Fibroblast of lung (primary cell): Measurements from ENCODE around the gene CDK15. TPM values are rescaled to one million over a fixed set of nuclear protein-coding genes. Genes with fewer than 3 reads are reported as not detected.
A peak's percentile ranks its signal among the peaks of the same experiment; 100 is the strongest.

ENCODE experiments used
- DNase-seq, 2 donors: peaks; one replicate each; pipeline versions ENCODE4 v3.0.0 to v3.0.0-alpha.2; 2010; ENCODE audit warnings: low read depth in 2 of 2
- H2AFZ ChIP-seq: 2 replicates; pipeline ENCODE4 v1.5.1; 2012; ENCODE audit warnings: low read length, control low read depth, inconsistent platforms
- H3K27ac ChIP-seq: 2 replicates; pipeline ENCODE4 v1.5.1; 2011; ENCODE audit warnings: low read length, control low read depth; ENCODE audit not compliant: insufficient read depth
- H3K27me3 ChIP-seq: 2 replicates; pipeline ENCODE4 v1.5.1; 2011; ENCODE audit warnings: mild to moderate bottlenecking, low read length; ENCODE audit not compliant: control insufficient read depth, insufficient read depth
- H3K36me3 ChIP-seq: 2 replicates; pipeline ENCODE4 v1.5.1; 2011; ENCODE audit warnings: low read length; ENCODE audit not compliant: control insufficient read depth, insufficient read depth
- H3K4me1 ChIP-seq: 2 replicates; pipeline ENCODE4 v1.5.1; 2011; ENCODE audit warnings: low read length; ENCODE audit not compliant: control insufficient read depth, insufficient read depth; ENCODE audit errors: extremely low read depth
- H3K4me2 ChIP-seq: 2 replicates; pipeline ENCODE4 v1.5.1; 2011; ENCODE audit warnings: low read length, control low read depth; ENCODE audit not compliant: insufficient read depth; ENCODE audit errors: extremely low read depth
- H3K4me3 ChIP-seq, 4 experiments: fragments of 200-600 bp in 1 of 4; sonication (generic) in 1 of 4; replicated peaks in 1 of 4; 2 replicates each; pipeline ENCODE4 v1.5.1; 2011 to 2016; ENCODE audit warnings: low read length in 4 of 4, low read depth in 3 of 4, mild to moderate bottlenecking in 3 of 4, control low read depth in 2 of 4, inconsistent platforms in 1 of 4, mixed read lengths in 1 of 4; ENCODE audit not compliant: insufficient read depth in 1 of 4; ENCODE audit errors: control extremely low read depth in 1 of 4
- H3K79me2 ChIP-seq: 2 replicates; pipeline ENCODE4 v1.5.1; 2012; ENCODE audit warnings: mild to moderate bottlenecking, low read length, inconsistent platforms; ENCODE audit not compliant: control insufficient read depth, insufficient read depth
- H3K9ac ChIP-seq: 2 replicates; pipeline ENCODE4 v1.5.1; 2011; ENCODE audit warnings: mild to moderate bottlenecking, low read length, control low read depth; ENCODE audit not compliant: insufficient read depth
- H3K9me3 ChIP-seq: 2 replicates; pipeline ENCODE4 v1.5.1; 2012; ENCODE audit warnings: low read depth, low read length; ENCODE audit not compliant: control insufficient read depth, insufficient read depth
- H4K20me1 ChIP-seq: 2 replicates; pipeline ENCODE4 v1.5.1; 2011; ENCODE audit warnings: low read length; ENCODE audit not compliant: control insufficient read depth, insufficient read depth; ENCODE audit errors: extremely low read depth
- EZH2 ChIP-seq: IDR thresholded peaks from 2 replicates; pipeline ENCODE4 v1.5.1; 2012; ENCODE audit warnings: low read length, control low read depth, mild to moderate bottlenecking; ENCODE audit errors: missing control alignments
- polyA plus RNA-seq, 2 donors: library from polyadenylated mRNA; depleted of rRNA in 1 of 2; stranded (reverse) in 1 of 2; unstranded in 1 of 2; fragments of >200 nt; gene quantifications; 2 replicates each; pipeline ENCODE4 v1.2.1, GENCODE V29; 2011 to 2012; ENCODE audit warnings: missing spikeins in 1 of 2
- total RNA-seq: library from RNA; depleted of rRNA; stranded (reverse); fragments of >200 nt; gene quantifications from 2 replicates; pipeline ENCODE4 v1.2.1, GENCODE V29; 2014
- TF ChIP-seq, protein P1 (sequence below), 2 donors: IDR thresholded peaks in 1 of 2; conservative IDR thresholded peaks in 1 of 2; 1 replicate in 1 of 2; 2 replicates in 1 of 2; pipeline ENCODE4 v1.5.1; 2011 to 2012; ENCODE audit warnings: low read length in 2 of 2, control low read depth in 1 of 2, inconsistent platforms in 1 of 2, low read depth in 1 of 2, mild to moderate bottlenecking in 1 of 2

Gene CDK15
- total and polyA plus RNA-seq, 2 donors (not counting 1 experiment from before 2014, with no cell fraction given), result 2.3 to 5.1 TPM

- H3K9ac ChIP-seq, result no peak overlapping the region
- H3K36me3 ChIP-seq, result no peaks in the 10 kb centered on the region
- H3K4me1 ChIP-seq, result no peaks in the 10 kb centered on the region
- peaks cover 7% of the 10 kb centered on the region for H3K27me3 ChIP-seq
- peak in 1 of 2 donors; percentile 96 for DNase-seq
- no peaks in the 10 kb centered on the region for H4K20me1 ChIP-seq
- H2AFZ ChIP-seq, result no peak overlapping the region
- no peaks in the 10 kb centered on the region for H3K9me3 ChIP-seq
- H3K4me2 ChIP-seq, result no peak overlapping the region
- no peaks in the 10 kb centered on the region for H3K79me2 ChIP-seq
- H3K4me3 ChIP-seq, result no peak overlapping the region
- no peak for TF ChIP-seq EZH2
- TF ChIP-seq, protein P1, sequence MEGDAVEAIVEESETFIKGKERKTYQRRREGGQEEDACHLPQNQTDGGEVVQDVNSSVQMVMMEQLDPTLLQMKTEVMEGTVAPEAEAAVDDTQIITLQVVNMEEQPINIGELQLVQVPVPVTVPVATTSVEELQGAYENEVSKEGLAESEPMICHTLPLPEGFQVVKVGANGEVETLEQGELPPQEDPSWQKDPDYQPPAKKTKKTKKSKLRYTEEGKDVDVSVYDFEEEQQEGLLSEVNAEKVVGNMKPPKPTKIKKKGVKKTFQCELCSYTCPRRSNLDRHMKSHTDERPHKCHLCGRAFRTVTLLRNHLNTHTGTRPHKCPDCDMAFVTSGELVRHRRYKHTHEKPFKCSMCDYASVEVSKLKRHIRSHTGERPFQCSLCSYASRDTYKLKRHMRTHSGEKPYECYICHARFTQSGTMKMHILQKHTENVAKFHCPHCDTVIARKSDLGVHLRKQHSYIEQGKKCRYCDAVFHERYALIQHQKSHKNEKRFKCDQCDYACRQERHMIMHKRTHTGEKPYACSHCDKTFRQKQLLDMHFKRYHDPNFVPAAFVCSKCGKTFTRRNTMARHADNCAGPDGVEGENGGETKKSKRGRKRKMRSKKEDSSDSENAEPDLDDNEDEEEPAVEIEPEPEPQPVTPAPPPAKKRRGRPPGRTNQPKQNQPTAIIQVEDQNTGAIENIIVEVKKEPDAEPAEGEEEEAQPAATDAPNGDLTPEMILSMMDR (conservative IDR thresholded peaks at IDR 0.05 in 1 of 2, IDR thresholded peaks at IDR 0.05 in 1 of 2; ENCODE audit: low read depth in 1 of 2, low read length in 2 of 2), result no peak
- H3K27ac ChIP-seq, result no peak overlapping the region
Measured at GRCh38 chr2:201938156-201938775, 131.9 kb downstream of the CDK15 start.

- no peak for DNase-seq
- no peaks in the 10 kb centered on the region for H4K20me1 ChIP-seq
- TF ChIP-seq, protein P1 (conservative IDR thresholded peaks at IDR 0.05 in 1 of 2, IDR thresholded peaks at IDR 0.05 in 1 of 2; ENCODE audit: low read depth in 1 of 2, low read length in 2 of 2), result no peak
- no peak for TF ChIP-seq EZH2
- no peak overlapping the region for H3K9ac ChIP-seq
- H3K4me1 ChIP-seq, result no peaks in the 10 kb centered on the region
- H3K4me3 ChIP-seq, result no peak overlapping the region
- no peaks in the 10 kb centered on the region for H3K36me3 ChIP-seq
- no peak overlapping the region for H3K4me2 ChIP-seq
- H3K27me3 ChIP-seq, result peaks cover 7% of the 10 kb centered on the region
- H3K79me2 ChIP-seq, result no peaks in the 10 kb centered on the region
- H3K9me3 ChIP-seq, result no peaks in the 10 kb centered on the region
- H2AFZ ChIP-seq, result no peak overlapping the region
- no peak overlapping the region for H3K27ac ChIP-seq
Measured at GRCh38 chr2:201938781-201939180, 132.4 kb downstream of the CDK15 start.

GRCh38 chr2:201939453-201939941, 133.2 kb downstream of the CDK15 start:
- no peak overlapping the region for H3K27ac ChIP-seq
- H3K4me1 ChIP-seq, result no peaks in the 10 kb centered on the region
- no peaks in the 10 kb centered on the region for H3K79me2 ChIP-seq
- no peak overlapping the region for H3K4me2 ChIP-seq
- no peaks in the 10 kb centered on the region for H3K9me3 ChIP-seq
- H4K20me1 ChIP-seq, result no peaks in the 10 kb centered on the region
- H3K9ac ChIP-seq, result no peak overlapping the region
- H3K27me3 ChIP-seq, result peaks cover 7% of the 10 kb centered on the region
- DNase-seq, result peak in 1 of 2 donors; percentile 65
- H3K4me3 ChIP-seq, result no peak overlapping the region
- H2AFZ ChIP-seq, result no peak overlapping the region
- no peaks in the 10 kb centered on the region for H3K36me3 ChIP-seq
- no peak for TF ChIP-seq EZH2
- TF ChIP-seq, protein P1 (conservative IDR thresholded peaks at IDR 0.05 in 1 of 2, IDR thresholded peaks at IDR 0.05 in 1 of 2; ENCODE audit: low read depth in 1 of 2, low read length in 2 of 2), result no peak
